DOHH2 (cell line): ENCODE data around the gene ALOX5.

Source experiments
- CTCF ChIP-seq: fragments of 200-600 bp; sonication (generic); IDR thresholded peaks from one replicate; pipeline ENCODE4 v1.5.1; 2014; ENCODE audit warnings: antibody characterized with exemption, mild to moderate bottlenecking, low read depth, low read length; ENCODE audit not compliant: poor library complexity, severe bottlenecking
- EZH2phosphoT487 ChIP-seq: fragments of 200-600 bp; sonication (generic); IDR thresholded peaks from 2 replicates; pipeline ENCODE4 v1.6.1; 2017; ENCODE audit warnings: borderline replicate concordance, mild to moderate bottlenecking, antibody characterized with exemption, low read length, moderate library complexity, mixed read lengths

GRCh38 chr10:45416603-45417002 lies 42.6 kb downstream of the ALOX5 start:
- TF ChIP-seq EZH2phosphoT487, result no peak
- TF ChIP-seq CTCF, result no peak
